Stimulated activated CD4-positive, alpha-beta T cell treated with anti-CD3 and anti-CD28 coated beads, TNF-alpha, amount 100 ng/mL, for 48 hours (primary cell): ENCODE data around the gene NBPF9.
"Not testable (repeated sequence)": the region's sequence is repeated elsewhere in the genome, so short reads cannot be mapped to it uniquely, and the experiment has no call there.

Experiments used
- DNase-seq, 3 donors: peaks; one replicate each; pipeline ENCODE4 v3.0.0-alpha.2; 2020; ENCODE audit warnings: low read depth in 3 of 3

Gene NBPF9

DNA sequence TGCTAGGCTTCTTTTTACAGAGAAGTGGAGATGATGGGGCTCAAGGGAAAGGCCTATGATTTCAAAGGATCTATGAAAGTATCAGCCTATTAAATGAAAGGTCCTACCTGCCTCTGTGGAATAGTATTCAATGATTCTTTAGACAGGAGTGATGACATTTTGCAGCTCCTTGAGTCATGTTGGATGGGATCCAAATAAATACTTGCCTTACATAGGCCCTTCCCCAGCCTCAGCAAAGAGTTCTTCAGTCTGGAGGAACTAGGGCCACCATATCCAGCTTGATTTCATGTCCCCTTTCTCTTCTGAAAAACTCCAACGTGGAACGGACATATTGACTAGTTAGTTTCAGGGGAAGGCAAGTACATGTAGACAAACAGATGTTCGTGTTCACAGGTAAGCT, 87.8 kb downstream of the NBPF9 start:
- not testable (repeated sequence) for DNase-seq

DNA sequence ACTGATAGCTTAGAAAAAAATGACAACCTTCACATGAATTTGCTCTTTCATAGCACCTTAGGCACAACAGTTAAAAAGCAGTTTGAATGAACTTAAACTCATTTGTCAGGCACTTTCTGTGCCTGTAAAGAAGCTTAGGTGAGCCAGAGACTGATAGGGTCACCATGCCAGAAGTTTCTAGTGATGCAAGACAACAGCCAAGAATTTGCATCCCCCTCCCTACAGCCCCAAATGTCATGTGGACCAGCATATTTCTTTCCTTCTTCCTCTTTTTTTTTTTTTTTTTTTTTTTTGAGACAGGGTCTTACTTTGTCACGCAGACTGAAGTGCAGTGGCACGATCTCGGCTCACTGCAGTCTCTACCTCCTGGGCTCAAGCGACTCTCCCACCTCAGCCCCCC, 89.8 kb downstream of the NBPF9 start:
- not testable (repeated sequence) for DNase-seq

GRCh38 chr1:149012599-149012998, 90.8 kb downstream of the NBPF9 start:
- not testable (repeated sequence) for DNase-seq

GRCh38 chr1:149009761-149010160, 93.6 kb downstream of the NBPF9 start:
- DNase-seq: not testable (repeated sequence)

- DNase-seq: not testable (repeated sequence)
Observed at GRCh38 chr1:149008769-149009168, 94.6 kb downstream of the NBPF9 start.

- not testable (repeated sequence) for DNase-seq
Observed at GRCh38 chr1:149008326-149008725, 95.0 kb downstream of the NBPF9 start.
